GM19324 (cell line): ENCODE results near the gene LTO1.

Experiments used
- ATAC-seq: cut with Tn5 transposase; IDR thresholded peaks from one replicate; pipeline ENCODE4 v1.9.1; 2021; ENCODE audit warnings: mild to moderate bottlenecking, moderate library complexity; ENCODE audit not compliant: unreplicated experiment, low FRiP score

The LTO1 gene

GRCh38 chr11:69648679-69649575 lies 26.2 kb downstream of the LTO1 start:
- no peak for ATAC-seq

DNA sequence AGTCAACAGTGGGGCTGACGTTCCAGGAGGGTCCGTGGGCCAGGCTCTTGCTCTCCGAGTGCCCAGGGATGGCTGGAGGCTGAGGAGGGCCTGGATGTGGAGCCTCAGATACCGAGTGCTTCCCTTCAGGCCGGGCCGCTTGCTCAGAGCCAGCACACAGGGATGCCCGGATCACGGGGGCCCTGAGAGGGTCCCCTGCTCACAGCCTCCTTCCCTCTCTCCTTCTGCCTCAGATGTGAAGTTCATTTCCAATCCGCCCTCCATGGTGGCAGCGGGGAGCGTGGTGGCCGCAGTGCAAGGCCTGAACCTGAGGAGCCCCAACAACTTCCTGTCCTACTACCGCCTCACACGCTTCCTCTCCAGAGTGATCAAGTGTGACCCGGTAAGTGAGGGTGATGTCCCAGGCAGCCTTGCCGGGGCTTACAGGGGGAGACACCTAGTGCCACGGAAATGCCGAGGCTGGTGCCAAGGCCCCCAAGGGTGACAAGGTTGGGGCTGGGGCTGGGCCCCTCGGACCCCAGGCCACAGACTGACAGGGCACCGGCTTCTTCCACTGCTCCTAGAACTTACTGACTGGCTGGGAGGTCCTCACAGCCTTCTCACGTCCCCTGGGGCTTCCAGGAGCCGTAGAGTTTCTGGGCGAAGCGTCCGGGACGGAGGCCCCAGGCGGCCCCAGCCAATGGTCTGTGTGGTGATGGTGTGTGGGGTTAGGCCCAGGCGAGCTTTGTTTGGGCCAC lies 27.2 kb downstream of the LTO1 start:
- no peak for ATAC-seq

DNA sequence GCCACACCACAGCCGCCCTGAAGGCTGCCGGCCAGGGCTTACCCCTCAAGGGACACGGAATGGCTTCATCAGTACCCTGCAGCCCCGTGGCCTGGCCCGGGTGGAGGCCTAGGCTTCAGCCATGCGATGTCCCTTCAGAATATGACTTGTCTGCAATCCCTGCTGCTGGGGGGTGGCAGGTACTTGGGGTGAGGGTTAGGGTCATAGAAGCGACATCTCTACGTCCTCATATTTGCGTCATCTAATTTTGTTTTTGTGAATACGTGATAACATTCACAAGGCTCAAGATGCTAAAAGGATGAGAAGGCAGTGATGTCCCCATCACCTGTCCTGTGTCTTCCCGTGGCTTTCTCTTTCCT lies 27.8 kb downstream of the LTO1 start:
- no peak for ATAC-seq

DNA sequence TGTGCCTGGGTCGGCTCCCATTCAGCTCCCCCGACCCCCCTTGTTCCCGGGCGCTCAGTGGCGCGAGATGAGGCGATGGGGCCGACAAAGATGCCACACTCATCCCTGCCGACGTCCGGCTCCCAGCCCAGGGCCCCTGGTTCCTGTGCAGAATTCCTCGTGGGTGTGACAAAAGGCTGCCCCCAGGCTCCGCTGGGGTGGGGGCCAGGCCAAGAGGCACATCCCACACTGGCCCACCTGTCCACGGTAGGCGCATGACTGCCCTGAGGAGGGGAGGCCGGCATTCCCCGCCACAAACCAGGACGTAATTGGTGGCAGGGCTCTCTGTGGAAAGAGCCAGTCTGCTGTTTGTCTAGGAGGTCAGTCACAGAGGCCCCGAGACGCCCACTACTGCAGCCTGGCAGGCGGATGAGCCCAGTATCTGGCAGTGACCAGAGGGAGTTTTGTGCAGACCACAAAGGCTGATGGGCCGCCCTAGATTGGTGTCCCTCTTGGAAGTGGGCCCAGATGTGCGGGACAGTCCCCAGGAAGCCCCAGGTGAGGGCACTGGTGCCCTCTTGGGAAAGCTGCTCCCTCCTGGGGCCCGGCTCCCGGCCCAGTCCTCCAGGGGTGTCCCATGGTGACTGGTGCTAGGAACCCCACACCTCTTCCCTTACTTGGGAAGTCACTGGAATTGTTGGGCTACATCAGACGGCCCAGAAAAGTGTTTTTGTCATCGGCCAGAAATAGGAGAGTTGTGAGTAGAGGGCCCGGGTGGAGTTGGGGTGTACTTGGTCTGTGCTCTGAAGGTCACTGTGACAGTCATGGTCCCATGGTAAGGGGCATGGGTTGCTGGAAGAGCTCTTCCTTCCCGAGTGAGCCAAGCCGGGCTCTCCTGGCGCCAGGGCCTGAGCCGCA lies 28.4 kb downstream of the LTO1 start:
- no peak for ATAC-seq

GRCh38 chr11:69645801-69646492 lies 29.2 kb downstream of the LTO1 start:
- no peak for ATAC-seq

- ATAC-seq: no peak
Measured at GRCh38 chr11:69644962-69645675, 30.0 kb downstream of the LTO1 start.

GRCh38 chr11:69644071-69644961 lies 30.8 kb downstream of the LTO1 start:
- ATAC-seq: no peak

DNA sequence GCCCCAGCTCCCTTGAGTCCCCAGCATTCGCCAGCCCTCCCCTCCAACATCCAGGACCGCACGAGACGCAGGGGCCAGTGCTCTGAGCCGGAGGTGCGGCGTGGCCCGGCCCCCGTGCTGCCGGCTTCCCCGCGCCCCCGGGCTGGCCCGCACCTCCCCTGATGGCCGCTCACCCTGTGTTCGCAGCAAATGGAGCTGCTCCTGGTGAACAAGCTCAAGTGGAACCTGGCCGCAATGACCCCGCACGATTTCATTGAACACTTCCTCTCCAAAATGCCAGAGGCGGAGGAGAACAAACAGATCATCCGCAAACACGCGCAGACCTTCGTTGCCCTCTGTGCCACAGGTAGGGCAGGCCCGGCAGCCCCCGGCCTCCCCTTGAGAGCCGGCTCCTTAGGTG lies 31.5 kb downstream of the LTO1 start:
- ATAC-seq: no peak

DNA sequence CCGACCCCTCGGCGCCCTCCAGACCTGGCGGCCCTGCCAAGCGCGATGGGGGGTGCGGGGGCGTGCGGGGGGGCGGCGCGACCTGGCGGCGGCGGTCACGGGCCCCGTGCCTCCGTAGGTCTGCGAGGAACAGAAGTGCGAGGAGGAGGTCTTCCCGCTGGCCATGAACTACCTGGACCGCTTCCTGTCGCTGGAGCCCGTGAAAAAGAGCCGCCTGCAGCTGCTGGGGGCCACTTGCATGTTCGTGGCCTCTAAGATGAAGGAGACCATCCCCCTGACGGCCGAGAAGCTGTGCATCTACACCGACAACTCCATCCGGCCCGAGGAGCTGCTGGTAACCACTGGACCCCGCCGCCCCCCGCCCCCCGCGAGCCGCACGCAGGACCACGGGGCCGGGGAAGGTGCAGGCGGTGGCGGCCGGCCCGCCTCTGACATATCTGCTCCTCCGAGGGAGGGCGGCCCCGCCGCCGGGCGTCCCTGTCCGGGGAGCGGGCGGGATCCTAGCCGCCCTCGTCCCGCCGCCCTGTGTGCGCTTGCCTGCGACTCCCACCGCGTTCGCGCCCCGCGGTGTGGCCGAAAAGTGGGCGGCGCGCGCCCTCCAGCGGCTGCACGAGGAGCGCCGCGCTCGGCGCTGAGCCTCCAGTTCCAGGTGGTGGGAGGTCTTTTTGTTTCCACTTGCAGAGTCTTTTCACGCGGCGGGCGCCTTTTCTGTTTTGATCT lies 32.1 kb downstream of the LTO1 start:
- no peak for ATAC-seq

DNA sequence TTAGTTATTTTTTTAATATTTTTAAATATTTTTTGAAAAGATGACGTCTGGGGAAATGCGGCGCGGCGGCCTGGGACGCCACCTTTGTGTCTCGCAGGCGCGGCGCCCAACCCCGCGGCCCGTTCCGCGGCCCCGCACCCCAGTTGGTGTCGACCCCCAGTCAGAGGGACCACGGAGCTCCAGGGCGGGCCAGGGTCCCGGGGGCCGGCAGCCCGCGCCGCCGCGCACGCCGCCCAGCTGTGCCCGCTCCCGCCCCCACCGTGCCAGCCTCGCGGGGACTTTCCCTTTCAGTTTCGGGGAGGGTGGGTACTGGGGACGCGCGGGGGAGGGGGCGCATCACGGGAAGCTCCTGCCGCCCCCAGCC lies 32.6 kb downstream of the LTO1 start:
- no peak for ATAC-seq

- no peak for ATAC-seq
Measured at GRCh38 chr11:69641681-69642548, 33.2 kb downstream of the LTO1 start.

- ATAC-seq: no peak
Measured at GRCh38 chr11:69640995-69641581, 34.1 kb downstream of the LTO1 start, which contains the start of gene CCND1. CCND1 (plus strand) TSS chr11:69641156; CDS start chr11:69641314, 158 bp downstream.

DNA sequence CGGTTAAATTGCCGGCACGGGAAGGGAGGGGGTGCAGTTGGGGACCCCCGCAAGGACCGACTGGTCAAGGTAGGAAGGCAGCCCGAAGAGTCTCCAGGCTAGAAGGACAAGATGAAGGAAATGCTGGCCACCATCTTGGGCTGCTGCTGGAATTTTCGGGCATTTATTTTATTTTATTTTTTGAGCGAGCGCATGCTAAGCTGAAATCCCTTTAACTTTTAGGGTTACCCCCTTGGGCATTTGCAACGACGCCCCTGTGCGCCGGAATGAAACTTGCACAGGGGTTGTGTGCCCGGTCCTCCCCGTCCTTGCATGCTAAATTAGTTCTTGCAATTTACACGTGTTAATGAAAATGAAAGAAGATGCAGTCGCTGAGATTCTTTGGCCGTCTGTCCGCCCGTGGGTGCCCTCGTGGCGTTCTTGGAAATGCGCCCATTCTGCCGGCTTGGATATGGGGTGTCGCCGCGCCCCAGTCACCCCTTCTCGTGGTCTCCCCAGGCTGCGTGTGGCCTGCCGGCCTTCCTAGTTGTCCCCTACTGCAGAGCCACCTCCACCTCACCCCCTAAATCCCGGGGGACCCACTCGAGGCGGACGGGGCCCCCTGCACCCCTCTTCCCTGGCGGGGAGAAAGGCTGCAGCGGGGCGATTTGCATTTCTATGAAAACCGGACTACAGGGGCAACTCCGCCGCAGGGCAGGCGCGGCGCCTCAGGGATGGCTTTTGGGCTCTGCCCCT lies 34.7 kb downstream of the LTO1 start:
- no peak for ATAC-seq

GRCh38 chr11:69639831-69640230 lies 35.3 kb downstream of the LTO1 start:
- ATAC-seq: no peak

DNA sequence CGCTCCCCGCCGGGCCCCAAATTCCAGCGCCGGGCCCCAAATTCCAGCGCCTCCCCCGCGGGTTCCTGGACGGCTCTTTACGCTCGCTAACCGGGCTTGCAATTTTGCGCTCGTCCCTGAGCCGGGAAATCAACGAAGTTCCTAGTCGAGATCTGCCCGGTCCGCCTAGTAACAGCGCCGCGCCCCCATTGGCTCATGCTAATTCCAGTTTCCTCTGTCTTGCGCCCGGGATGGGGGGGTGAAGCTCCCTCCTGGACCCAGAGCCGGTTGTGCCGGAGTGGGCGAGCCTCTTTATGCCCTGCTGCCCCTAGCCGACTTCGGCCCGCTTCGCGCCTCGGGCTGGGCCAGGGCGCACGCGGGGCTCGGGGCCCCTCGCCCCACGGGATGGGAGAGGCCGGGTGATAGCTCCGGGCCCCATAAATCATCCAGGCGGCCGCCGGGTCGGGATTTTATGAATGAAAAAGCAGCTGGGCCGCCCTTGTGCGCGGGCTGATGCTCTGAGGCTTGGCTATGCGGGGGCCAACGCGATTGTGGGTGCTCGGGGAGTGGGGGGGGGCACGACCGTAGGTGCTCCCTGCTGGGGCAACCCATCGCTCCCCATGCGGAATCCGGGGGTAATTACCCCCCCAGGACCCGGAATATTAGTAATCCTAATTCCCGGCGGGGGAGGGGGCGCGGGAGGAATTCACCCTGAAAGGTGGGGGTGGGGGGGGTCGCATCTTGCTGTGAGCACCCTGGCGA lies 36.0 kb downstream of the LTO1 start:
- no peak for ATAC-seq
